A673 (cell line): Measurements from ENCODE around the gene LZIC. TPM values are rescaled to one million over a fixed set of nuclear protein-coding genes. Genes with fewer than 3 reads are reported as not detected.

Experiments
- BruUV-seq: library from RNA; stranded (reverse); fragments of 400-500 nt; replicated peaks from 2 replicates; lab custom pipeline; 2021; lab: Mats Ljungman, UMichigan
- CTCF ChIA-PET: fragments of 300-600 bp; sonication (Branson Sonifier 250); formaldehyde crosslinking; loops from one replicate; lab custom pipeline; 2022; ENCODE audit warnings: antibody characterized with exemption; lab: Charles Lee
- POLR2A ChIA-PET: fragments of 300-600 bp; sonication (Branson Sonifier 250); formaldehyde crosslinking; loops from one replicate; lab custom pipeline; 2022; ENCODE audit warnings: antibody characterized with exemption; ENCODE audit not compliant: low non-redundant PET; lab: Charles Lee
- DNase-seq: peaks from one replicate; pipeline ENCODE4 v3.0.0-alpha.2; 2015; ENCODE audit warnings: low spot score
- H3K27ac ChIP-seq: fragments of 200-600 bp; sonication (generic); 2 replicates; pipeline ENCODE4 v1.5.1; 2016; ENCODE audit warnings: mixed run types, low read depth, mild to moderate bottlenecking, mixed read lengths, antibody characterized with exemption, low read length; ENCODE audit not compliant: poor library complexity, severe bottlenecking
- H3K27me3 ChIP-seq: fragments of 200-600 bp; sonication (generic); replicated peaks from 2 replicates; pipeline ENCODE4 v1.6.1; 2017; ENCODE audit warnings: mixed run types, low read depth, mild to moderate bottlenecking, mixed read lengths, antibody characterized with exemption, low read length; ENCODE audit not compliant: insufficient read depth, poor library complexity
- H3K36me3 ChIP-seq: fragments of 200-600 bp; sonication (generic); 2 replicates; pipeline ENCODE4 v1.6.1; 2016; ENCODE audit warnings: mixed run types, mild to moderate bottlenecking, mixed read lengths, antibody characterized with exemption, low read length; ENCODE audit not compliant: insufficient read depth, poor library complexity, severe bottlenecking
- H3K4me1 ChIP-seq: fragments of 200-600 bp; sonication (generic); 2 replicates; pipeline ENCODE4 v1.6.1; 2017; ENCODE audit warnings: mixed run types, mild to moderate bottlenecking, mixed read lengths, antibody characterized with exemption, low read length; ENCODE audit not compliant: insufficient read depth, poor library complexity, severe bottlenecking
- H3K4me3 ChIP-seq: fragments of 200-600 bp; sonication (generic); 2 replicates; pipeline ENCODE4 v1.5.1; 2016; ENCODE audit warnings: low read depth, mixed run types, mild to moderate bottlenecking, mixed read lengths, low read length; ENCODE audit not compliant: poor library complexity, severe bottlenecking
- H3K9me3 ChIP-seq: fragments of 200-600 bp; sonication (generic); 2 replicates; pipeline ENCODE4 v1.6.1; 2016; ENCODE audit warnings: mixed run types, low read depth, mild to moderate bottlenecking, mixed read lengths, antibody characterized with exemption, low read length; ENCODE audit not compliant: poor library complexity, severe bottlenecking
- CTCF ChIP-seq: fragments of 300-800, 200-600 bp; sonication (generic); conservative IDR thresholded peaks from 2 replicates; pipeline ENCODE4 v1.5.1; 2017; ENCODE audit warnings: low read depth, mild to moderate bottlenecking, antibody characterized with exemption, low read length, moderate library complexity, mixed read lengths
- EZH2 ChIP-seq: fragments of 200-600 bp; sonication (generic); IDR thresholded peaks from 2 replicates; pipeline ENCODE4 v1.6.1; 2017; ENCODE audit warnings: borderline replicate concordance, low read depth, mild to moderate bottlenecking, mixed read lengths, antibody characterized with exemption, low read length; ENCODE audit not compliant: poor library complexity, severe bottlenecking
- intact Hi-C: fragments of 100-400 bp; cut with micrococcal nuclease; formaldehyde crosslinking; loops from one replicate; pipeline ENCODE4 v1.10.0; 2022; ENCODE audit not compliant: unreplicated experiment
- total RNA-seq: library from RNA; stranded (reverse); gene quantifications from 2 replicates; pipeline ENCODE4 v1.2.3, GENCODE V29; 2021

The LZIC gene
- total RNA-seq, 1 experiment from 2014 or later = 53.7 TPM

- Histone ChIP-seq H3K36me3 (no peaks in the 10 kb centered on the region), H3K27me3 (no peaks in the 10 kb centered on the region), H3K4me1 (peaks cover 6% of the 10 kb centered on the region), H3K9me3 (no peaks in the 10 kb centered on the region), H3K4me3 (no peak overlapping the region), H3K27ac (no peak overlapping the region)
- intact Hi-C loops = no loop called here
- ChIA-PET POLR2A (no interaction called here), CTCF (no interaction called here)
- no peak for DNase-seq
- TF ChIP-seq EZH2 (no peak), CTCF (no peak)
- BruUV-seq = no TSS peak
Measured at GRCh38 chr1:9903801-9904527, 39.2 kb downstream of the LZIC start.

GRCh38 chr1:9902060-9902452 is 41.1 kb downstream of the LZIC start:
- no peaks in the 10 kb centered on the region for H3K27me3 ChIP-seq
- no peak for DNase-seq
- ChIA-PET POLR2A (no interaction called here), CTCF (no interaction called here)
- no peaks in the 10 kb centered on the region for H3K36me3 ChIP-seq
- no TSS peak for BruUV-seq
- TF ChIP-seq EZH2 (no peak), CTCF (no peak)
- H3K9me3 ChIP-seq = no peaks in the 10 kb centered on the region
- H3K27ac ChIP-seq = no peak overlapping the region
- intact Hi-C loops = no loop called here
- no peaks in the 10 kb centered on the region for H3K4me1 ChIP-seq
- H3K4me3 ChIP-seq = no peak overlapping the region

GRCh38 chr1:9901148-9902059 is 41.8 kb downstream of the LZIC start:
- TF ChIP-seq CTCF (no peak), EZH2 (no peak)
- Histone ChIP-seq H3K9me3 (no peaks in the 10 kb centered on the region), H3K27me3 (no peaks in the 10 kb centered on the region), H3K4me1 (no peaks in the 10 kb centered on the region), H3K27ac (no peak overlapping the region), H3K4me3 (no peak overlapping the region), H3K36me3 (no peaks in the 10 kb centered on the region)
- ChIA-PET CTCF (no interaction called here), POLR2A (no interaction called here)
- intact Hi-C loops = no loop called here
- BruUV-seq = no TSS peak
- DNase-seq = no peak
